HG02884 (cell line): ENCODE data around the gene MSX2.

Experiments
- ATAC-seq: cut with Tn5 transposase; IDR thresholded peaks from one replicate; pipeline ENCODE4 v1.9.1; 2021; ENCODE audit warnings: mild to moderate bottlenecking, moderate library complexity; ENCODE audit not compliant: unreplicated experiment

Gene MSX2

DNA sequence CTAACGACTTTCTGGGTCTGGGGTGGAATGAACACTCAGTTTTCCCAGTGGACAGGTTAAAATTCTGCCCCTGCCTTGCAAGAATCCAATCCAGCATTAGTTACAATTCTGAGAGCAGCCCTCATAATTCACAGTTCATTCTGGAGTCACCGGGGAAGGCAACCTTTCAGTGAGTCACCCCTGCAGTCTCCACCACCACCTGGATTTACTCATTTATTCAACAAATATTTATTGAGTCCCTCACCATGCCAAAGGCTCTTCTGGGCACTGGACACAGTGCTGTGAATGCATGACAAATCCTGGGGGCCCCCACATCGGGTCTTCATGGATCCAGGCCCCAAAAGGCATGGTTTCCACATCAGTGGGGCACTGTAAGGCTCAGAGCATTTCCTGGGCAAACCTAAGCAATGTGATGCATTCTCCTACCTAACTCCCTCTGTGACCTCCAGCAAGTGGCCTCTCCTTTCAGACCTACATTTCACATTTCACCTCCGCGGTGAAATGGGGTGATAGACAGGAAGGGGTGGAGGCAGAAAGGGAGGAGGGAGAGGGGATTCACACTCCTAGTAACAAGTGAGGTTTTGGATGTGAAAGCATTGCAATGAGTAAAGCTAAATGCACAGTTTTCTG, 6.4 kb upstream of the MSX2 start:
- ATAC-seq, result no peak

DNA sequence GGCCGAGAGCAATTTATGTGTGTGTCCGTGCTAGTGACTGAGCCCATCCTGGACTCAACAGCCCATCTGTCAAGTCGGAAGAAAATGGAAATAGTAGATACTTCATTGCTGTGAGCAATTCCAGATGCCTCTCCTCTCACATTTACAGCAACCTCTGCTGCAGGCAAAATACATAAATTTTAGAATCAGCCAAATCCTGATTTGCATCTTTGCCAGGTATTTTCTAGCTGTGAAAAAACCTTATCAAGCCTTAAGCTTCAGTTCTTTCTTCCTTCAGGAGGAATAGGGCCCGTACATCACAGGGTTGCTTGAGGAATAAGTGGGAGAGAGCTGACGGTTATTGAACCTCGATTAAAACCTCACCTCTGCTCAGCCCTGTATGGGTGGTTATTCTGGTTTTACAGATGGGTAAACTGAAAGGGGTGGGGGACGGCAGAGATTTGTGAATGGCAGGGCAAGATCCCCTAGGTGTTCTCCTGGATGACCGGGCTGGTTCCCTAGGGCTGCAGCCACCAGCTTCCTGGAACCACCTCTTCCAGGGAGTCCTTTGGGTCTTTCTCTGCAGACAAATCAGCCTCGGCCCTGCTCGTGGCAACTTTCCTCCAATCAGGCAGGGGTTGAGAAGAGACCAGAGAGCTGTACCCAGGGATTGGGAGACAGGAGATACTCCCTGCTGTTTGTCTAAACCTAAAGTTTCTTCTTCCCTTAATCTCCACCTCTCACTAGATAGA, 5.3 kb upstream of the MSX2 start:
- no peak for ATAC-seq

DNA sequence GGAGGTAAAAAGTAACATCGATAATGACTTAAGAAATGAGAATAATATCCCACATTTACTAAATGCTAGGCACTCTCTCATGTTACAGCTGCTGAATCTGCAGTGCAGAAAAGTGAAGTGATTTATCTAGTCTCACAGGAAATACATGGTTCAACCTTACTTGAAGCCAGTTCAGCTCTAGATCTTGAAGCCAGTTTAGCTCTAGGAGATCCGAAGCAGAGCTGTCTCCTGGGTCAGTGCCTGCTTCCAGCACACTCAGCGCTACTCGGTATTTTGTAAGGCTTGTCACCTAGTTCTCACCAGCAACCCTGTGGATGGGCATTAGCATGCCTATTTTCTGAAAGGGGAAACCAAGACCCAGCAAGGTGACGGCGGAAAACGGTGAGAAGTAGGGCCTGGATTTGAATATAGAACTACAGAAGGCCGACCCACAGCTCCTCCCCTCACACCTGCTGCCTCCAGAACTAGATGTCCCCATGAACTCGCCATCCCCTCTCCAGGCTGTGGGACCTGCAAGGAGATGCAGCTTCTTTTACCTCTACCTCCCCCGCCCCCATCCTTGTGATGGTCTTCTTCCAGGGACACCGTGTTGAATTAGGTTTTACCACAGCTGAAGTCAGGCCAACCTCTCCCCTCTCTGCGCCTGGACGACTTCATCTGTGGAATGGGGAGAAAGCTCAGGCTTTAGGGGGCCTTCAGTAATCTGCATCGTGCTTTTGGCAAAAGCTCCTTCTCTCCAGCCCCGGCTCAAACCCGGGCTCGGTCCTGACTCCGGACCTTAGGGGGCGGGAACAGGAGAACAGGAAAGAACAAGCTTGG, 4.4 kb upstream of the MSX2 start:
- ATAC-seq, result no peak

DNA sequence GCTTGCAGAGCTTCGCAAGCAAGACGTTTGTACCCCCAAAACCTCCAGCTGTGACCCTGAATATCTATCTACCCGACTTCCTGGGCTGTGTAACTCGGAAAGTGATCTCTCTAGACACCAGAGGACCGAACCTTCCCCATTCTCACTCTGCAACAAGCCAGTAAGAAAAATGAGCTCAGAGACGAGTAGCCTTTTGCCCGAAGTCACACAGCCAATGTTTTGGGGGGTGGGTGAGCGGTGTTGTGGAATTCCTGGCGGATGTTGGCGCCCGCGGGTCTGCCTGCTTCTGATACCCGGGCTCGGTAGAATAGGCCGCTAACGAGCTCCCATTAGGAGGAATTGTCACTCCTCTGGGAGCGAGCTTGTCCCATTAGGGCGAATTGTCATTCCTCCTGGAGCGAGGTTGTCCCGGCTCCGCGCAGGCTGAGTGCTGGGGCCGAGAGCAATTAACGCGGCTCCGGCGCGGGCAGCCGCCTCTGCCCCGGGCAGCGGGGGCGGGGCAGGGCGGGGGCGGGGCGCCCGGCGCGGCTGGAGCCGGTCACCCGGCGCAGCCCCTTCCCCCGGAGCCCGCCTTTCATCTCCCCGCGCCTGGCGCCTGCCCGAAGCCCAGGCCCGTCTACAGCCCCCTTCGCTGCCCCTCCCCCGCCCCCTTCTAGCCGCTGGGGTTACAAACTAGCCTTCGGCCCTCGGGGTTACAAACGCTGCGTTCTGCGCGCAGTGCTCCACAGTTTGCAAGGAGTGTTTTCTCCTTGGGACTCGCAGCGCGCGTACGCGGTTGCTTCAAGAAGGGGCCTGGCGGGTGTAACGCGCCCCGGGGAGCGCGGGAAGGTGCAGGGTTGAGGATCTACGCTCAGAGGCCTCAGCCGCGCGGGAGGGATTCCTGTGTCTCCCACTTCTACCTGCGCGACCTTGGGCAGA, 3.5 kb upstream of the MSX2 start:
- no peak for ATAC-seq

DNA sequence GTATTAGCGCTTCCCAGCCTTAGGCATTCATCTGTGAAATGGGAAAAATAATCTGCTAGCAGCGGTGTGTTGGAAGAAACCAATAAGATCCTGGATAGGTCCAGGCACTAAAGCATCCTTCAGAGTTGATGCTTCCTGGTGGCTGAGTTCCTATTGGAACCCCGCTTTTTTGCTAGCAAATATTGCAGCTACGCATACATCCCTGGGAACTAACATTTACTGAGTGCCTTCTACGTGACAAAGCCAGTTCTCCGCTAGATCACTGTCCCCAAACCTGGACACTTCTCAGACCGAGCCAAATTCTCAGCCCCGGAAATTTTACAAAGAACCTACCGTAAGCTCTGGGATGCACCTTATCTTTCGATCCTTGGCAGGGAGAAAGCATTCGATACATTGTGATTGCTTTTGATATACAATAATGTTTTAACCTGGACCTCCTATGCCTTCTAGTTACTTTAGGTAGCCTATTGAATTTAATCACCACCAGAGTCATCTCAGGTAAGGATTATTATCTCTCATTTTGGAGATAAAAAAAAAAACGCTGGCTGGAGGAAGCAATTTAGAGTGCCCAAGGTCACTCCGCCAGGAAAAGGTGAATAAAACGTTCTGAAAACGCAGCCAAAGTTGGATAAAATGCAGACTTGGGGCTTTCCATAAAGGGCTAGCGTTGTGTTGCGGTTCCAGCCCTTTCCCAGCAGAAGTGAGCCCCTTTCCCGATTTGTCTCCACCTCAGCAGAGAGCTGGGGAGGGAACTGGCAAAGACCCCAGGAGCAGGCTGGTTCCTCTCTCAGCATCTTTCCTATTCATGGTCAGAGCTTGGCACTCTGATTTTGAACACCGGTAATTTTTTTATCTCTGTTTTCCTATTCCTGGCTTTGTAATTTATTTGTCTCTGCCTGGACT, 2.6 kb upstream of the MSX2 start:
- ATAC-seq, result no peak

DNA sequence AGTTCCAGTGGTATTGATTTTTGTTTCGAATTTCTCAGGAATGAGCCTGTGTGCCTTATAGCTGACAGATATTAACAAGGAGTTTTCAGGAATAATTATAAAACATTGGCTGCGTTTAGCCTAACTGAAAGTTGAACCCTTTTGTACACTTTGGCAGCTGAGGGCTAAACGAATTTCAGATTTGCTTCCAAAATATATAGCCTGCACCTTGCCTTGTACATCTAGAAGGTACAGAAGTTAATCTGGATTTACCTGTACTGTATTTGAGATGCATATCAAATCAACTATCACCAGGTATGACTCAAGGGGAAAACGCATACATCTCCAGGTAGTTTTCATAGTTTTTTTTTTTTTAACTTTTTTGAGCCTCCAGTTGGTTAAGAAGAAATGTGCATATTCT, 1.9 kb upstream of the MSX2 start:
- ATAC-seq, result no peak

DNA sequence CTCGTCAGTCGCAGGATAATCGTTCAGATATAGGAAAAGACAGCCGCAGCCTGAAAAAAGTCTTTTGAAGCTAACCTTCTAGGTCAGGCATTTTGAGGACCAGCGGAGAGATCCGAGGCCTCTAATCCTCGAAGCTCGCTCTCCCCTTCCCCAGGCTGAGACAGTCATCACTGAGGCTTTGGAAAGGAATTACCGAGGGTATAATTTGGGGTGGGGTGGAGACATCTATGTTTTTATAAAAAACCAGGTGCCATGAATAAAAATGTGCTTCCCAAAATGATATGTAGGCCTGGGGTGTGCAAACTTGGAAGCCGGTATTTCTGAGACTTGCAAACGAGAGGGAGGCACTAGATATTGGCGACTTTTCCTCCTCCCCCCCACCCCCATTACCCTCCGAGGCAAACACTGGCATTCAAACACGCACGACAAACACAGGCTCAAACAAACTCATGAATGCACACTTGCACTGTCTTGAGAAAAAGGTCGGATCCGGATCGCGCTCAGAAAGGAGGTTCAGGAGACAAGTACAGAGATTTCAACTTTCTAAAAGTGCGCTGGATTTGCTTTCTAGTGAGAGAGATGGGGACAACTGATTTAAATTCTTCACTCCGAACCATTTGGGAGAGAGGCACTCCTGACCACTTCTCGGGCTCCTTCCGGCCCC, 935 bp upstream of the MSX2 start:
- no peak for ATAC-seq

DNA sequence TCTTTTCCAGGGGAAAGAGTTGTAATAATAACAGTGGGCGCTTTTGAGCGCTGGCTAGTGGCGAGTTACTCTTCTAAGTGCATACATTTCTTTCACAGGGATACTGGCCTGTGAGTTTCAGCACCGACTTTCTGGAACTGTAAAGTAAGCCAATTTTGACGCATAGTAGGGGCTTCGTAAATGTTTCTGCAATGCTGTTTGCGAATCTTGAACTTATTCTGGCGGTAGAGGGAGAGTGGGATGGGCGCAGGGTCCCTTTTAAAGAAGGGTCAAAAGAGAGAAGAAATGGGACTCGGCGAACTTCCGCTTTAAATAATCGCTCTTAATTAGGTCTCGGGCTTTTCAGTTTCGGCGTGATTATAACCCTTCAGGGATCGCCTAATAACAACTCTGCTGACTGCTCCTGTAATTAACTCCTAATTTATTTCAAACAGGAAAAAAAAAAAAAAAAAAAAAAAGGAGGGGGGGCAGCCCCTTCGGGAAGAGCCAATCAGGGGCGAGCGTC, 351 bp upstream of the MSX2 start:
- no peak for ATAC-seq

DNA sequence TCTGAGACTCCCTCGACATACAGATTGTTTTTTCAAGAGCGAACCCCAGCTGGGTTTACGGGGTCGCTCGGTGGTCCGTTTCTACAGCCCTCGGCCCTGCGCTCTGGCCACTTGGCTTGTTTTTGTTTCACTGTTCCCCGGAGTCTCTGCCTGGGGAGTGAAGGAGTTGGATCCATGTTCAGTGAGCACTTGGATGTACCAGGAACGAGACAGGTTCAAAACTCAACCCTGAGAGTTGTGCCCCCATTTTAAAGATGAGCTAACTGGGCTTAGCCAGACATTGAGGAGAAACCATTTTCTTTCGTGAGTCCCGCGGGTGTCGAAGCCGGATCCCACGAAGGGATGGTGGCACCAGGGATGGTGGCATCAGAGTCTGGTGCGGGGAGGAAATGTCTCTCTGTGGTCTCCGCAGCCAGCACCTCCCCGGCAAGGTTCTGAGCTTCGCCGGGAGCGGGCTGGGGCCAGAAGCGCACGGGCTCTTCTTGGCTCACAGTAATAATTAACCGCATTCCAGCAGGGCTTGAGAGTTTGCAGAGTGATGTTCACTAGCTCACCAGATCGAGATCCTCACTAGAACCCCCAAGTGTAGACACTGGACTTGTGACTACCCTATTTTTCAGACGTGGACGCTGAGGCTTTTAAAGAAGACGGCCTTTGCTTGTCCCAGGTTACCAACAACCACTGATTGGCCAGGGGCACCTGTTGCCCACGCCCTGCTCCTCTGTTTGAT, 1.0 kb downstream of the MSX2 start:
- ATAC-seq, result no peak

DNA sequence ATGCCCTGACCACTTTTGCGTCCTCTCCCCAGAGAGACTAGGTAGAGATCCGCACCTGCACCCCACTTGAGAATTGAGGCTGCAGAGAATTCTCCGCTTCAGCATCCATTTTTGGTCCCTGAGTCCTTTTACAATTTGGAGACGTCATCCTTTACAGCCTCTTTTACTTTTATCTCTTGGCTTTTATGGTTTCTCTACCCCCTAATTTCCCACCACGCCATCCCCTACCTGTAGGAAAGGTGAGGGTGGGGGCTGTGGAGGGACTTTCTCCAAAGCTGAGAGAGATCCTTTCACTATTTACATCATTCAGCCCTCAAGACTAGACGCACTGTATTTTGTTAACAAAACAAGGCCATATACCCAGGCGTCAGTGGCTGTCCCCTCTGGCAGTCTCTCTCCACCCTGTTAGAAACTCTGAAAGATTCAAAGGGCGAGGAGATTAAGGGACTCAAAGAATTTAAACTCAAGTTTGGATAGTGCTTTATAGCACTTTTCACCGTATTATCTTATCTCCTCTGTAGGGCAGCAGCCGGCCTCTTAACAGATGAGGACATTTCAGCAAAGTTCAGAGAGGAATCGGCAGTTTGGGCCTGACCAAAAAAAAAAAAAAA, 1.7 kb downstream of the MSX2 start:
- ATAC-seq, result no peak

DNA sequence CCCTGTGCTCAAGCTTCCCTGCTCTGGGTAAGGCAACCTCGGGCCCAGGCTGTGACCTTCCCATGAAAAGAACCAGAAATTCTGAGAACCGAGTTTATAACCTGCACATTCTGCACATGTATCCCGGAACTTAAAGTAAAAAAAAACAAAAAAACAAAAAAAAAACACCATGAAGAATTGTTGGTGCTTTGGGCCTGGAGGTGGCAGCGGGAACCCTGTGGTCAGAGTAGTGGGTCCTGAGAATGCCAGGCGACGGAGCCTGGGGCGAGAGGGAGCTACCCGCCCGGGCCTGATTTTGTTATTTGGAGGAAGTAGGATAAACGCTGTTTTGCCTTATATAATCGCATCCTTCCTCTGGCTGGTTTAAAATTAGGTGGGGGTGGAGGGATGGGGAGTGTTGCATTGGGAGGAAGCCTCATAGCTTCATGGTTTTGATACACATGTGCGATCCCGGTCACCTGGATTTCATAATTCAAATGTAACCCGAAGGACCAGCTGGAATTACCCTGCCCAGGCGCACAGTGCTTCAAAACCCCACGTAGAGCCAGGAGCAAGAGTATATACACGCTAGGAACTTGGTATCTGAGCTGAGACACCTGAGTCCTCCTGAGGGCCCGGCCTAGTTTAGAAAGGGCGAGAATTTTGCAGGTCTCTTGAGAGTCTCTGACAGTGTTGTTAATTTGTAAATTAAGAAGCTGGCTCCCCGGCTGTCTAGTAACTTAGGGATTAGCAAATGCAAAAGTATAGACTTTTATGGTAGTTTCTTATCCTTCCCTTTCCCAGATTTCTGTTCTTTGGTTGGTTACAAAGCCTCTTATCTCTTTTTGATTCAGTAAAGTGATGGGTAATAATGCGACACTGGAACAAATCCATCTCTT, 2.8 kb downstream of the MSX2 start:
- ATAC-seq, result no peak

DNA sequence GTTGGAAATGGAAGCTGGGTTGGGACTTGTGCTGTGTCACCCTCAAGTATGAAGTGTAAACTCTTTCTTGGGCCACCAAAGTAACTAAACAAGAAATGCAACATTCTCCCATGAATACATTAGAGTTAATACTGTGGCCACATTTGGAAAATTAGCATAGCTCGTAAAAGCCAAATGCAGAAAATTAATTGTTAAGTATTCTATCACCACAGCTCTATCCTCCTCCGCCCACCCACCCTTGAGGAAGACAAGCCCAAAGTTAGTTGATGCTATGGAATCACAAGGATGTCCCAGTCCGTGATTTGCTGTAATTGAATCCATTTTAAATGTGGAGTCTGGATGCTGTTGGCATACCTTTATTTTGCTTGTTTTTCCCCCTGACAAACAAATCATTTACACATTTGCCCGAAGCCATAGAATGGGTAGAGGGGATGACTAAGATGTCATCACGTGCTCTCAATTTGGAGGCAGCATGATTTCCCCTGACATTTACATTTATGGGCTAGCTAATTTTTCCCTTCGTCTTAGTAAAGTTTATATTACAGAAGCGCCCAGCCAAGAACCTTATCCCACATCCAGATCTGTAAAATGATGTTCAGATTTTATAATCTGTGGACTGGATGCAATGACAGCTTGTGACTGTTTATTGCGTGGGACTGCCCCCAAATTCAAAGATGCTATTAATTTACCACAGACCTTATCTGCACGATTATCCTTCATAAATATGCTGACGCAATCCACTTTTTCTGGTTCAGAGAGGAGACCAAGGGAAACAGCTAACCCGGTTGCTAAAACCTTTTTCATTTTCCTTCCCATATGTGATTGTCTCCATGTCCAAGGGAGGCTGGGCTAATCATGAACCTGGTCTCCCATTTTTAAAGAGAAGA, 3.7 kb downstream of the MSX2 start:
- no peak for ATAC-seq

DNA sequence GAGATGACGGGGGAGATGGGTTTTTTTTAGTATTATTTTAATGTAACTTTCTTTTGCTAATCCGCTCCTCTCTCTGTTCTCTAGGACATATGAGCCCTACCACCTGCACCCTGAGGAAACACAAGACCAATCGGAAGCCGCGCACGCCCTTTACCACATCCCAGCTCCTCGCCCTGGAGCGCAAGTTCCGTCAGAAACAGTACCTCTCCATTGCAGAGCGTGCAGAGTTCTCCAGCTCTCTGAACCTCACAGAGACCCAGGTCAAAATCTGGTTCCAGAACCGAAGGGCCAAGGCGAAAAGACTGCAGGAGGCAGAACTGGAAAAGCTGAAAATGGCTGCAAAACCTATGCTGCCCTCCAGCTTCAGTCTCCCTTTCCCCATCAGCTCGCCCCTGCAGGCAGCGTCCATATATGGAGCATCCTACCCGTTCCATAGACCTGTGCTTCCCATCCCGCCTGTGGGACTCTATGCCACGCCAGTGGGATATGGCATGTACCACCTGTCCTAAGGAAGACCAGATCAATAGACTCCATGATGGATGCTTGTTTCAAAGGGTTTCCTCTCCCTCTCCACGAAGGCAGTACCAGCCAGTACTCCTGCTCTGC, 4.8 kb downstream of the MSX2 start:
- ATAC-seq, result no peak

DNA sequence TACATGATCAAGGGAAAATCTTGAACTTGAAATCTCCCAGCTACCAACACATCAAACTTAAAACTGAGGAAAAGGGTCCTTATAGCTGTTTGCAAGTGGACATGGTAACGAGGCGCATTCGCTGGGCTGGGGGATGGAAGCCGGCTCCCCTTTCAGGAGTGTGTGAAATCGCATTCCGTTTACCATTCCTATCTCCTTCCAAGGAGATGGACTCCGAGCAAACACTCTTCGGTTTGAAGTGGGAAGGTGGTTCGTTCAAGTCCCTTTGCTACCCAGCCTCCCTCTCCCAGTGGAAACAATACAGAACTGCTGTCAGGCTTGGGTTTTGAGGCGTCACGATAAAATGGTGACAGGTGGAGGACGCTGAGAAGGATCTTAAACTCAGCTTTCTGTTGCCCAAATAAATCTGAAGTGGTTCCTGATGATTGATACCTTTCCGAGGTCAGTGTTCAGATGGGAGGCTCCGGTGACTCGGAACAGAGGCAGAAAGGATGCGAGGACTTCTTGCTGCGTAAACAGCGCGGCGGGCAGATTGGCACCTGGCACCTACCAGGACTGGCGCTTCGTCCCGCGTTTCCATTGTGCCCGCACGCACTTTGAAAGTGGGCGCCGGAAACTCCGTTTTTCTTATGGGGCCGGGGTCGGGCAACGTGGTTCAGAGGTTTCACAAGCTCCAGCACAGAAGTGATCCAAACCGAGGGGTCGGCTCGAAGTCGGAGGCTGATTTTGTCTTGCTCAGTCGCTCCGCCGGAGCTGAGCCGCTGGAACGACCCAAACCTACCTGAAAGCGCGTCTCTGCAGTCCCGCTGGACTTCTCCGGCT, 7.0 kb downstream of the MSX2 start:
- ATAC-seq, result no peak
